Ureter (tissue), 1 donor: ENCODE results near the gene CACNG6. TPM values are rescaled to one million over a fixed set of nuclear protein-coding genes. Genes with fewer than 3 reads are reported as not detected.

Experiments used
- DNase-seq: peaks from one replicate; pipeline ENCODE4 v3.0.0-alpha.2; 2020; ENCODE audit warnings: low spot score
- total RNA-seq: library from RNA; stranded (reverse); gene quantifications from one replicate; pipeline ENCODE4 v1.2.4, GENCODE V29; 2023
- donor health status: DM: yes; HTN: yes; CAD: no.

CACNG6 gene
- total RNA-seq, 1 donor from 2014 or later, result not detected

- DNase-seq, result no peak
Measured at GRCh38 chr19:54042989-54043388, 51.6 kb downstream of the CACNG6 start.

GRCh38 chr19:54045771-54046170 lies 54.3 kb downstream of the CACNG6 start:
- no peak for DNase-seq

GRCh38 chr19:54047616-54048015 lies 56.2 kb downstream of the CACNG6 start:
- no peak for DNase-seq

Other genes starting within 250 kb of the CACNG6 start
- gene NLRP12, start 167.3 kb upstream of the CACNG6 start, total RNA-seq, result 0.31 TPM
- gene MYADM, start 123.8 kb upstream of the CACNG6 start, total RNA-seq, result 155 TPM
- not detected for gene PRKCG, start 109.4 kb upstream of the CACNG6 start, total RNA-seq
- not detected for gene CACNG7, start 82.4 kb upstream of the CACNG6 start, total RNA-seq
- gene CACNG8, start 28.7 kb upstream of the CACNG6 start, total RNA-seq, result 0.08 TPM
- gene VSTM1, start 72.3 kb downstream of the CACNG6 start, total RNA-seq, result not detected
- gene TARM1, start 89.7 kb downstream of the CACNG6 start, total RNA-seq, result not detected
- gene OSCAR, start 109.2 kb downstream of the CACNG6 start, total RNA-seq, result 1.7 TPM
- 126 TPM for gene NDUFA3, start 111.2 kb downstream of the CACNG6 start, total RNA-seq
- 16.8 TPM for gene TFPT, start 124.0 kb downstream of the CACNG6 start, total RNA-seq
- 59.0 TPM for gene PRPF31, start 124.1 kb downstream of the CACNG6 start, total RNA-seq
- 54.6 TPM for gene CNOT3, start 146.1 kb downstream of the CACNG6 start, total RNA-seq
- gene LENG1, start 168.1 kb downstream of the CACNG6 start, total RNA-seq, result 5.8 TPM
- 155 TPM for gene TMC4, start 181.5 kb downstream of the CACNG6 start, total RNA-seq
- gene MBOAT7, start 197.9 kb downstream of the CACNG6 start, total RNA-seq, result 175 TPM
- gene TSEN34, start 199.7 kb downstream of the CACNG6 start, total RNA-seq, result 27.7 TPM
- 1,389 TPM for gene RPS9, start 209.2 kb downstream of the CACNG6 start, total RNA-seq
- gene LILRB3, start 231.4 kb downstream of the CACNG6 start, total RNA-seq, result 5.6 TPM